Skeletal muscle satellite cell (primary cell): ENCODE measurements around the gene ZNF789.
"Not testable (repeated sequence)": the region's sequence is repeated elsewhere in the genome, so short reads cannot be mapped to it uniquely, and the experiment has no call there.

ENCODE experiments used
- H3K27me3 ChIP-seq: 2 replicates; pipeline ENCODE4 v1.7.0; 2013; ENCODE audit warnings: low read length; ENCODE audit not compliant: control insufficient read depth, insufficient read depth
- H3K36me3 ChIP-seq: 2 replicates; pipeline ENCODE4 v1.7.0; 2013; ENCODE audit warnings: mild to moderate bottlenecking, control low read depth, low read length; ENCODE audit not compliant: insufficient read depth
- H3K4me1 ChIP-seq: 2 replicates; pipeline ENCODE4 v1.7.0; 2013; ENCODE audit warnings: low read length; ENCODE audit not compliant: control insufficient read depth, insufficient read depth
- H3K4me2 ChIP-seq: 2 replicates; pipeline ENCODE4 v1.7.0; 2013; ENCODE audit warnings: mild to moderate bottlenecking, low read length
- H3K4me3 ChIP-seq: 2 replicates; pipeline ENCODE4 v1.7.0; 2013; ENCODE audit warnings: low read length
- H3K9ac ChIP-seq: 2 replicates; pipeline ENCODE4 v1.7.0; 2013; ENCODE audit warnings: mild to moderate bottlenecking, low read depth, low read length, moderate library complexity
- H3K9me3 ChIP-seq: replicated peaks from 2 replicates; pipeline ENCODE4 v1.7.0; 2013; ENCODE audit warnings: mild to moderate bottlenecking, control low read depth, low read length

ZNF789 gene

GRCh38 chr7:99497766-99498545 lies 25.3 kb downstream of the ZNF789 start:
- Histone ChIP-seq H3K9ac (no peak overlapping the region), H3K4me1 (peaks cover 10% of the 10 kb centered on the region), H3K4me2 (peak overlapping the region; percentile 83), H3K4me3 (peak overlapping the region; percentile 85), H3K27me3 (no peaks in the 10 kb centered on the region), H3K9me3 (peaks cover 12% of the 10 kb centered on the region), H3K36me3 (peaks cover 33% of the 10 kb centered on the region)

GRCh38 chr7:99498546-99498944 lies 25.9 kb downstream of the ZNF789 start:
- Histone ChIP-seq H3K9me3 (peaks cover 10% of the 10 kb centered on the region), H3K4me3 (peak overlapping the region; percentile 85), H3K4me2 (peak overlapping the region; percentile 83), H3K4me1 (peaks cover 10% of the 10 kb centered on the region), H3K27me3 (no peaks in the 10 kb centered on the region), H3K36me3 (peaks cover 27% of the 10 kb centered on the region), H3K9ac (peak overlapping the region; percentile 95)

GRCh38 chr7:99499371-99499720 lies 26.7 kb downstream of the ZNF789 start:
- H3K9ac ChIP-seq = peak overlapping the region; percentile 95
- H3K9me3 ChIP-seq = peaks cover 2% of the 10 kb centered on the region
- peak overlapping the region; percentile 85 for H3K4me3 ChIP-seq
- H3K4me1 ChIP-seq = peaks cover 10% of the 10 kb centered on the region
- peaks cover 19% of the 10 kb centered on the region for H3K36me3 ChIP-seq
- no peaks in the 10 kb centered on the region for H3K27me3 ChIP-seq
- peak overlapping the region; percentile 83 for H3K4me2 ChIP-seq

GRCh38 chr7:99499721-99500636 lies 27.3 kb downstream of the ZNF789 start, which contains the start of gene ZNF394:
TSS of gene ZNF394 (minus strand) at chr7:99500281. CDS start at chr7:99500093, 188 bp downstream.
- Histone ChIP-seq H3K4me2 (peak within 1 kb of the TSS; percentile 83), H3K4me1 (peaks cover 10% of the 10 kb centered on the region), H3K36me3 (peaks cover 16% of the 10 kb centered on the region), H3K9ac (peak within 1 kb of the TSS; percentile 95), H3K27me3 (no peaks in the 10 kb centered on the region), H3K9me3 (no peaks in the 10 kb centered on the region), H3K4me3 (peak within 1 kb of the TSS; percentile 85)

DNA sequence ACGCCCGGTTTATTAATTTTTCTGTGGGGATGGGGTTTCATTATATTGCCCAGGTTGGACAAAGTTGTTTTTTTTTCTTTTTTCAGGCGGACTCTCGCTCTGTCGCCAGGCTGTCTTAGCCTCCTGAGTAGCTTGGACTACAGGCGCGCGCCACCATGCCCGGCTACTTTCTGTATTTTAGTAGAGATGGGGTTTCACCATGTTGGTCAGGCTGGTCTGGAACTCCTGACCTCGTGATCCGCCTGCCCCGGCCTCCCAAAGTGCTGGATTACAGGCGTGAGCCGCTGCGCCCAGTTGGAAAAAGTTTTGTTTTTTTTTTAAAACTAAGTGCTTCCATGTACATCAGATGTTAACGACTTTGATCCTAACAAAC lies 27.9 kb downstream of the ZNF789 start:
- Histone ChIP-seq H3K9ac (peak overlapping the region; percentile 95), H3K36me3 (peaks cover 16% of the 10 kb centered on the region), H3K4me1 (peaks cover 12% of the 10 kb centered on the region), H3K9me3 (no peaks in the 10 kb centered on the region), H3K4me2 (peak overlapping the region; percentile 83), H3K4me3 (peak overlapping the region; percentile 85), H3K27me3 (no peaks in the 10 kb centered on the region)

DNA sequence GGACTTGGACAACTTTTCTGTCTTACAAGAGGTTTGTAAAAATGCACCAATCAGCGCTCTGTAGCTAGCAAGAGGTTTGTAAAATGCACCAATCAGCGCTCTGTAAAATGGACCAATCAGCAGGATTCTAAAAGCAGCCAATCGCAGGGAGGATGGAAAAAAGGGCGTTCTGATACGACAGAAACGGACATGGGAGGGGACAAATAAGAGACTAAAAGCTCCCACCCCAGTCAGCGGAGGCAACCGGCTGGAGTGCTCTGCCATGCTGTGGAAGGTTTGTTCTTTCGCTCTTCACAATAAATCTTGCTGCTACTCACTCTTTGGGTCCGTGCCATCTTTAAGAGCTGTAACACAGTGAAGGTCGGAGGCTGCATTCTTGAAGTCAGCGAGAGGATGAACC lies 28.5 kb downstream of the ZNF789 start:
- peaks cover 13% of the 10 kb centered on the region for H3K36me3 ChIP-seq
- H3K9ac ChIP-seq, H3K9me3 ChIP-seq, H3K27me3 ChIP-seq: not testable (repeated sequence)
- peak overlapping the region; percentile 85 for H3K4me3 ChIP-seq
- peaks cover 19% of the 10 kb centered on the region for H3K4me1 ChIP-seq
- H3K4me2 ChIP-seq = peak overlapping the region; percentile 83

GRCh38 chr7:99504281-99504602 lies 31.6 kb downstream of the ZNF789 start:
- H3K9me3 ChIP-seq = no peaks in the 10 kb centered on the region
- peak overlapping the region; percentile 91 for H3K9ac ChIP-seq
- H3K36me3 ChIP-seq = no peaks in the 10 kb centered on the region
- H3K27me3 ChIP-seq = no peaks in the 10 kb centered on the region
- H3K4me3 ChIP-seq = peak overlapping the region; percentile 92
- H3K4me1 ChIP-seq = peaks cover 13% of the 10 kb centered on the region
- peak overlapping the region; percentile 86 for H3K4me2 ChIP-seq

GRCh38 chr7:99504603-99505323 lies 32.1 kb downstream of the ZNF789 start, which contains the start of gene ZKSCAN5:
TSS of gene ZKSCAN5 (plus strand) at chr7:99504662. CDS start at chr7:99506045, 1,383 bp downstream.
- Histone ChIP-seq H3K27me3 (no peaks in the 10 kb centered on the region), H3K9ac (peak within 1 kb of the TSS; percentile 91), H3K4me2 (peak within 1 kb of the TSS; percentile 86), H3K36me3 (no peaks in the 10 kb centered on the region), H3K9me3 (no peaks in the 10 kb centered on the region), H3K4me1 (peaks cover 13% of the 10 kb centered on the region), H3K4me3 (peak within 1 kb of the TSS; percentile 92)

DNA sequence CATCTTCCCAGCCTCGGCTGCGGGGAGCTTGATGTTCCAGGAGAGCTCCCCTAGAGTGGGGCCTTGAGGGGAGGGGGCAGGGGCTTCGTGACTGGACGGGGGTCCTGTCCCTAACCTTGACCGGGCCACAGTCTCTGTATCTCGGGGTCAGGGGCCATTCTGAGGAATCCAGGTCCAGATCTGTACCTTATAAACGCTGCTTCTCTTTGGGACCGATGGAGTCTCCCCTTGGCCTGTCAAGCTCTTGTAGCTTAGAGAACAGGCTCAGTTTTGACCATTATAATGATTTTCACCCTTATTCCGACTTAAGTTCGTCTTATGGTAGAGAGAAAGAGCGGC lies 32.6 kb downstream of the ZNF789 start:
- Histone ChIP-seq H3K4me2 (peak overlapping the region; percentile 86), H3K4me1 (peaks cover 13% of the 10 kb centered on the region), H3K36me3 (no peaks in the 10 kb centered on the region), H3K9ac (peak overlapping the region; percentile 91), H3K27me3 (no peaks in the 10 kb centered on the region), H3K9me3 (no peaks in the 10 kb centered on the region), H3K4me3 (peak overlapping the region; percentile 92)

DNA sequence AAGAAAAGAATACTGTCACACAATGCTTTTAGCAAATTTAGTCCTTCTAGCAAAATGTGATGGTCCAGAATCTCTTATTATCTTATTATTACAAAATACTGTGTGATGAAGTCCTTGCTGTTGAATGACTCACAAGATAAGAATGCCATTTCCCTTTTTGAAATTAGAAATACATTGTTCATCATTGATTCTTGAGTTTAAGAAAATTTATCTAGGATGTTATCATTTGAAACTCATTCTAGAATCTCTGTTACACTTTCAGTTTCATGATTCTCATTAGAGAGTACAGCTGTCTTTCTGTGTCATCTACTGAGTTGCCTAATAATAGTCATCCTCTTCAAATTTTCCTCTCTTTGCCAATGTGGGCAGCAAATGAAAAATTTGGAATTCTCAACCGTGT lies 41.4 kb downstream of the ZNF789 start:
- no peak overlapping the region for H3K9ac ChIP-seq
- peaks cover 9% of the 10 kb centered on the region for H3K4me1 ChIP-seq
- no peaks in the 10 kb centered on the region for H3K27me3 ChIP-seq
- H3K36me3 ChIP-seq = peaks cover 33% of the 10 kb centered on the region
- H3K4me3 ChIP-seq = no peak overlapping the region
- no peaks in the 10 kb centered on the region for H3K9me3 ChIP-seq
- H3K4me2 ChIP-seq = no peak overlapping the region

DNA sequence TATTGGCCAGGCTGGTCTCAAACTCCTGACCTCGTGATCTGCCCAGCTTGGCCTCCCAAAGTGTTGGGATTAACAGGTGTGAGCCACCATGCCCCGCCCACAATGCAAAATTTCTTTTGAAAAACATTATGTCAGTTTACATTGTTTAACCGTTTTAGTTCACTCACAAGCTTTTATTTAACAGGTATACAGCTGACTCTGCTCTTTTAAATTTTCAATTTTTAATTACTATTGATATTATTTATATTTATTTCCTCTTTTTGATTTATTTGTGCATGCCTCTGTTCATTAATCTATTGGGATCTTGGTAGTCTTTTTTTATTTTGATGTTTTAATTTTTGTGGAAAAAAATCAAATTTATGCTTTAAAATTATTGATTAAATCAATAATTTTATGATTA lies 48.7 kb downstream of the ZNF789 start:
- Histone ChIP-seq H3K9ac (no peak overlapping the region), H3K36me3 (peaks cover 32% of the 10 kb centered on the region), H3K4me3 (no peak overlapping the region), H3K4me2 (no peak overlapping the region), H3K9me3 (no peaks in the 10 kb centered on the region), H3K4me1 (no peaks in the 10 kb centered on the region), H3K27me3 (no peaks in the 10 kb centered on the region)
